Loucy (cell line): Measurements from ENCODE around the gene RAD51D.

Experiments
- EZH2phosphoT487 ChIP-seq: fragments of 200-600 bp; IDR thresholded peaks from 2 replicates; pipeline ENCODE4 v1.6.1; 2018; ENCODE audit warnings: antibody characterized with exemption, mild to moderate bottlenecking, moderate library complexity, borderline replicate concordance
- TF ChIP-seq, protein P1 (sequence below): fragments of 200-600 bp; sonication (generic); conservative IDR thresholded peaks from 2 replicates; pipeline ENCODE4 v1.5.1; 2014; ENCODE audit warnings: mild to moderate bottlenecking, antibody characterized with exemption, low read length

- TF ChIP-seq, protein P1, sequence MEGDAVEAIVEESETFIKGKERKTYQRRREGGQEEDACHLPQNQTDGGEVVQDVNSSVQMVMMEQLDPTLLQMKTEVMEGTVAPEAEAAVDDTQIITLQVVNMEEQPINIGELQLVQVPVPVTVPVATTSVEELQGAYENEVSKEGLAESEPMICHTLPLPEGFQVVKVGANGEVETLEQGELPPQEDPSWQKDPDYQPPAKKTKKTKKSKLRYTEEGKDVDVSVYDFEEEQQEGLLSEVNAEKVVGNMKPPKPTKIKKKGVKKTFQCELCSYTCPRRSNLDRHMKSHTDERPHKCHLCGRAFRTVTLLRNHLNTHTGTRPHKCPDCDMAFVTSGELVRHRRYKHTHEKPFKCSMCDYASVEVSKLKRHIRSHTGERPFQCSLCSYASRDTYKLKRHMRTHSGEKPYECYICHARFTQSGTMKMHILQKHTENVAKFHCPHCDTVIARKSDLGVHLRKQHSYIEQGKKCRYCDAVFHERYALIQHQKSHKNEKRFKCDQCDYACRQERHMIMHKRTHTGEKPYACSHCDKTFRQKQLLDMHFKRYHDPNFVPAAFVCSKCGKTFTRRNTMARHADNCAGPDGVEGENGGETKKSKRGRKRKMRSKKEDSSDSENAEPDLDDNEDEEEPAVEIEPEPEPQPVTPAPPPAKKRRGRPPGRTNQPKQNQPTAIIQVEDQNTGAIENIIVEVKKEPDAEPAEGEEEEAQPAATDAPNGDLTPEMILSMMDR = no peak
- no peak for TF ChIP-seq EZH2phosphoT487
These were observed 38.0 kb downstream of the RAD51D start for GRCh38 chr17:35081638-35082037.
